ENCODE measurements around the gene NBL1. TPM values are rescaled to one million over a fixed set of nuclear protein-coding genes. Genes with fewer than 3 reads are reported as not detected.

NBL1 gene
- total RNA-seq, 3 donors from 2014 or later: 33.4 to 111 (median 98.6) TPM

- TF ChIP-seq CTCF (IDR thresholded peaks at IDR 0.05) (peak; percentile 80 to 88 (median 81)), POLR2A (IDR thresholded peaks at IDR 0.05) (no peak), POLR2AphosphoS5 (IDR thresholded peaks at IDR 0.05) (no peak)
- Histone ChIP-seq H3K4me3 (no peak overlapping the region), H3K4me1 (peaks cover 0 to 4% of the 10 kb centered on the region in 2 donors), H3K27ac (peak overlapping the region; percentile 35 to 44), H3K9me3 (no peaks in the 10 kb centered on the region), H3K36me3 (no peaks in the 10 kb centered on the region), H3K27me3 (no peaks in the 10 kb centered on the region)
- intact Hi-C loops (cut with DNase I; ENCODE audit: low total_unique reads): no loop called here
- DNase-seq (ENCODE audit: low spot score in 2 of 2): peak; percentile 53 to 83
These were observed 60.4 kb downstream of the NBL1 start for GRCh38 chr1:19704247-19705113.

- intact Hi-C loops (cut with DNase I; ENCODE audit: low total_unique reads): no loop called here
- H3K9me3 ChIP-seq: no peaks in the 10 kb centered on the region
- no peaks in the 10 kb centered on the region for H3K27me3 ChIP-seq
These were observed 61.4 kb downstream of the NBL1 start for GRCh38 chr1:19705464-19705863.

GRCh38 chr1:19706136-19706535 lies 62.0 kb downstream of the NBL1 start:
- Histone ChIP-seq H3K27me3 (no peaks in the 10 kb centered on the region), H3K36me3 (no peaks in the 10 kb centered on the region), H3K27ac (no peak overlapping the region), H3K4me3 (no peak overlapping the region), H3K4me1 (peaks cover 0 to 4% of the 10 kb centered on the region in 2 donors), H3K9me3 (no peaks in the 10 kb centered on the region)
- TF ChIP-seq POLR2A (IDR thresholded peaks at IDR 0.05): no peak
- DNase-seq (ENCODE audit: low spot score in 2 of 2): no peak
- intact Hi-C loops (cut with DNase I; ENCODE audit: low total_unique reads): no loop called here

More at GRCh38 chr1:19705464-19705863, 61.4 kb downstream of the NBL1 start:
- Histone ChIP-seq H3K36me3 (no peaks in the 10 kb centered on the region), H3K4me3 (no peak overlapping the region), H3K27ac (no peak overlapping the region), H3K4me1 (peaks cover 0 to 4% of the 10 kb centered on the region in 2 donors)
- no peak for TF ChIP-seq POLR2A (IDR thresholded peaks at IDR 0.05)
- no peak for DNase-seq (ENCODE audit: low spot score in 2 of 2)

Other genes with a start within 250 kb of the NBL1 start
- 100 to 1,000 TPM; 112 to 114 (median 113) TPM for gene CAPZB, start 158.8 kb upstream of the NBL1 start, total RNA-seq
- gene HTR6, start 20.6 kb downstream of the NBL1 start, total RNA-seq: not detected
- gene TMCO4, start 155.6 kb downstream of the NBL1 start, total RNA-seq: 10 to 100 TPM; 26.7 to 44.2 (median 34.1) TPM
- 1 to 10 TPM in 1 of 3 donors, under 1 TPM in 1, not detected in 1; 0.44 to 4.3 TPM for gene RNF186, start 171.0 kb downstream of the NBL1 start, total RNA-seq
- gene OTUD3, start 238.1 kb downstream of the NBL1 start, total RNA-seq: 10 to 100 TPM in 1 of 3 donors, 1 to 10 TPM in 2; 5.8 to 11.1 (median 8.5) TPM